Suprapubic skin (tissue), 4 donors: ENCODE measurements around the gene KLHL17.

ENCODE experiments used
- EP300 ChIP-seq: sonication (generic); formaldehyde crosslinking; IDR thresholded peaks from one replicate; pipeline ENCODE4 v1.6.1; 2017; ENCODE audit warnings: antibody characterized with exemption
- POLR2A ChIP-seq, 2 donors: fragments of 450-650 bp; IDR thresholded peaks; one replicate each; pipeline ENCODE4 v1.6.1; 2017; ENCODE audit warnings: antibody characterized with exemption in 2 of 2, mild to moderate bottlenecking in 2 of 2, moderate library complexity in 2 of 2
- POLR2AphosphoS5 ChIP-seq, 3 donors: sonication (generic); formaldehyde crosslinking; IDR thresholded peaks; one replicate each; pipeline ENCODE4 v1.6.1; 2017; ENCODE audit warnings: antibody characterized with exemption in 3 of 3

DNA sequence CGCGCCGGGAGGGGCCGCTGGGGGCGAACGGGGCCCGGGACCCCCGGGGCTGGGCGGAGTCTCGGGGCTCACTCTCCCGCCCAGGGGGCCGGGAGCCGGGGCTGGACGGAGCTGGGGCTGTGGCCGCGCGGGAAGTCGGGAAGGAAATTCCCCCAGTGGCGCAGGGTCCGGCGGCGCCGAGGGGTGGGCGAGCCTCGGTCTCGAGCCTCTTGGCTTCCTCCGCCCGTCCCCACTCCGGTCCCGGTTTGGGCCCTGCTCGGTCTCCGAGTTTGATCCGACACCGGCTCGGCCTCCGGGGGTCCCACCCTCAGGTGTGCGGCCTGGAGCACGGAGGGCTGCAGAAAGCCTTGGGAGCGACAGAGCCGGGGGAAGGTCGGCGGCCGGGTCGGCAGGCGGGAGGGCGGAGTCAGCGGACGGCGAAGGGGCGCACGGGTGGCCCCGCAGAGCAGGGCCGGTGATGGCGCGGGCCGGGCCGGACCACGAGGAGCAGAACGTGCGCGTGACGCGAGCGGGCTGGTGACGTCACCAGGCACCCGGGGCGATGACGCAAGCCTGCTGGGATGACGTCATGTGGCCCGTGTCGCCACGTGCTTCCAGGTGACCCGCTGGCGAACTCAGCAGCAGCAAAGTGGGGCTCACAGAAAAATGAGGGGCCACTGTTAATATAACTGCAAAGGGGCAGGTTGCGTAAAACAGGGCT is 40.1 kb downstream of the KLHL17 start:
- TF ChIP-seq POLR2AphosphoS5 (IDR thresholded peaks at IDR 0.05), result peak; percentile 16 to 68 (median 27)
- TF ChIP-seq POLR2A (IDR thresholded peaks at IDR 0.05), result peak in 1 of 2 donors; percentile 10
- TF ChIP-seq EP300, result peak; percentile 96
